Measurements from ENCODE around the gene GATAD2B.
"Not testable (repeated sequence)": the region's sequence is repeated elsewhere in the genome, so short reads cannot be mapped to it uniquely, and the experiment has no call there.

GATAD2B gene

DNA sequence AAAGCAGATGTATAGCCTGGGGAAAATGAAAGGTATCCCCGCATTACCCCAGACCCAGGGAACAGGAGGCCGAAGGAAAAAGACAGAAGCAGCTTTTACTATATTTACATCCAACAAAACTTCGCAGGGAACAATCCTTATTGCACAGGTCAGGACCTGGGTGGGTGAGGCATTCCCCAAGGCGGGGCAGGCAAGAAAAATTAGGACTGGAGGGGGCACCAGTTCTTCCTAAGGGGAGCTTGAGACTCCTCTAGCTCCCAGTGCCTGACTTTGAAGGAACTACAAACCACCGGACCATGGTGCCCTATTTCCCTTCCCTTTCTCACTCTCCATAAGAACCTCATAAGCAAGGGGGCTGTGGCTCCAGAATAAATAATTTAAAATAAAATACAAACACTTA, 6.7 kb upstream of the GATAD2B start:
- DNase-seq, result no peak

DNA sequence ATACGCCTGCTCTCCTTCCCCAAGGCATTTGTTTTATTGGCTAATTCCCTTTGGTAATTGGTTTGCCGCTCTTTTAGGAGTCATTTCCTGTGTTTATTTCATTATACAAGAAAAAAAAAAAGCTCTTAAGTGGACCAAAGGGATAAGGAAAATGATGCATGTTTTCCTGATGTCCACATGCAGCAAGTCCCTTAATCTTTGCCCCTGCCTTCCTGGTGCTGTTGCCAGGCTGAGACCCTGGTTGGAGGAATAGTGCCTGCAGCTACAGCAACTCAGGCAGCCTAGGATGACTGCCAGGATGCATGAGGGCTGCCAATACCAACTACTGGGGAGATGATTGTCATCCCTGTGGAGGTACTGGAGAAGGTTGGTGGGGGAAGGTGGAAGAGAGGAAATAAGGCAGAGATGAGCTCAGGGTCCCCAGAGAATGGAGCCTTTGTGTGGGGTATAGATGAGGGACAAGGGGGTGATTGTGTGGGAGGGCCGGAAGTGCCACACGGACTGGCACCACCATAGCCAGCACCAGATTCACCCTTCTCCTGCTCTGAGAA, 6.1 kb upstream of the GATAD2B start:
- DNase-seq, result no peak

DNA sequence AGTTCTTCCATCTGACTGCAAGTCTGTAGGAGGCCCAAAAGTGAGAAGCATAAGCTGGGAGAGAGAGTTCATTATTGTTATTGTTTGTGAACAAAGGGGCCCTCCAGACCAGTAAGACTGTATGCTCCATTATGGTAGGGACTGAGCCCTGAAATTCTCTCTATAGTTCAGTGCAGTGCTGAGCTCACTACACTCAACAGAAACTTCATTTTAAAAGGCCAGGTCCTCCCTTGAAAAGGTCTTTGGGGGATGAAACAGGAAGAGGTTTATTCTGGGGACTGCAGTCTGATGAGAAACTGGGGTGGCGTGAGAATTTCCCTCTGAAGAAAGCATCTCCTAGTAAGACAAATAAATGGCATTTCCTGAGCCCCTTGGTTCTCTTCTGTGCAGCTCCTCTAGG, 5.5 kb upstream of the GATAD2B start:
- DNase-seq, result no peak

DNA sequence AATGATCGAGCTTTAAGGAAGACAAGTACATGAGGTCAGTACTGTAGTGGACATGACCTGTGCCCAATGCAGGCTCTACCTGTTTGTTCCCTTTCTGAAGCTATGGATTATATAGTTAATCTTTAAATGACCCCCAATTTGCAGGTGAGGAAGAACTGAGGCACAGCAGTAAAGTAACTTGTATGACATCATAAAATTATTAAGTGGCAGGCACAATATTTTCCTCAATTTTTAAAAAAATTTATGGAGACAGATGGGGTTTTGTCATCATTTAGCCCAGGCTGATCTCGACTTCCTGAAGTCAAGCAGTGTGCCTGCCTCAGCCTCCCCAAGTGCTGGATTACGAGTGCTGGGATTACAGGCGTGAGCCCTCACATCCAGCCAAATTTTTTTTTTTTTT, 3.6 kb upstream of the GATAD2B start:
- DNase-seq, result no peak

DNA sequence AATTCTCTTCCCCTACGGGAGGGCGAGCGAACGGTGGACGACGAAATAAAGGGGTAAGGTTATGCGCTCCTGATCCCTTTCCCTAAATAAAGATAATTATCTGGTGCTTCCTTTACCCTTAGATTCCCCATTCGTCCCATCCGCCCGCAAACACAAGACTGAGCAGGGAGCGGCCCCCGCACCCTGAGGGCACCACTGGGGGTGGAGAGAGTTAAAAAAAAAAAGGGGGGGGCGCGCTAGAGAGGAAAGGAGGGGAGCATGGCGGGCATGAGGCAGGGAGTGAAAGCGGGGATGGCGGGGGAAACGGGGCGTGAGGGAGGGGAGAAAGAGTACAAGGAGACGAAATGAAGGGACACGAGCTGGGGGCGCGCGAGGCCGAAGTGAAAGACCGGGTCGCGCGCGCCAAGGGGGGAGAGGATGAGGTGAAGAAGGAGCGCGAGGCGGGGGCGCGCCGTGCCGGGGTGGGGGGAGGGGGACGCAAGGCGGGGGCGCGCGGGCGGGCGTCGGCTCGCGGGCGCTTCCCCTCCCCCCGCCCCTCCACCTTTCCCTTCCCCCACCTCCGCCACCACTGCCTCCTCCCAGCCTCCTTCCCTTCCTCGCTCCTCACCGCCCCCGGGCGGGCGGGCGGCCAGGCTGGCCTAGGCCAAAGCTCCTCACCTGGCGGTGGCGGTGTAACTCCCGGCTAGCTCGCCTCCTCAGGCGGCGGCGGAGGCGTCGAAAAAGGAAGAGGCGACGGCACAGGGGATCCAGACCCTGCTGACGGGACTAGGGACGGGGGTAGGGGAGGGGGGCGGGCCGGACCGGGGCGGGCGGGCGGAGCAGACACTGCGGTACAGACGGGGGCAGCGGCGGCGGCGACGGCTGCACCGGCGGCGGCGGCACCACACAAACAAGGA, 448 bp downstream of the GATAD2B start:
- DNase-seq, result no peak

DNA sequence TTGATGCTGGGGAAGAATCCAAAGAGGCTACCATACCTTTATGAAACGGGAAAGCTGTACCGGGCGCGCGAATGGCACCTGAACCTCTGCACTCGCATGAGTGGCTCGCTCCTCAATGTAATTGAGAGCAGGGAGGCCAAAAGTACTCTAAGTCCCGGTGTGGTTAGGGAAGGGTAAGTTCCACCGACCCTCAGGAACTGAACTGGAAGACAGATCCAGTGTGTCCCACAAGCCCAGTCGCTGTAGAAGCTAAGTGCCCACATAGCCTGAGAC, 1.0 kb downstream of the GATAD2B start:
- peak; percentile 3 for DNase-seq

DNA sequence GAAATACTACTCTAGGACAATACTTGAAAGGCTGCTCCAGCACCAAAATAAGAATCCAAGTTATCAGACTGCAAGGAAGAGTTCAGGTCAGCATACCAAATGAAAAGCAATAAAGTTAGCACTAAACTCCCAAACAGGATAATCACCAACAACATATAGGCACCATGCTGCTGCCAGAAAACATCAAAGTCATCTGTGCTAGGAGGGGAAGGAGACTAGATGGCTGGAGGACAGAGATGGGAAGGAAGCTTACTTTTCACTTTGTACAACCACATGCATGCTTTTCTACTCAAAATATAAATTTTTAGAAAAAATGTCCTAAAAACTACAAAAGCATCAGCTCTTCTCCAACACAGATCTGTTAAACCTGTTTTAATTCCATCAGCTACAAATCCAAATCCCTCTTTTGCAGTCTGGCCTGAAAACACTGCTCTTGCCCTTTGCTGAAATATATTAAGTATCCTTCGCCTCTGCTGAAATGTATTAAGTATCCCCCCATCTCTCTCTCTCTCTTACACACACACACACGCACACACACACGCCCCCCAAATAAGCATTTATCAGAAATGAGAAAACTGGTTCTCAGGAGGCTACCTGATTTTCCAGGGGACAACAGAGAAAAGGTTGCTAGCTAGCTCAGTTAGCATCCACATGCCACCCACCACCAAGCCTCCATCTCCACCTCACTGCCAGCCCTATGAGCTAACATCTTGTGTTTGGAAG, 1.5 kb downstream of the GATAD2B start:
- DNase-seq, result no peak

DNA sequence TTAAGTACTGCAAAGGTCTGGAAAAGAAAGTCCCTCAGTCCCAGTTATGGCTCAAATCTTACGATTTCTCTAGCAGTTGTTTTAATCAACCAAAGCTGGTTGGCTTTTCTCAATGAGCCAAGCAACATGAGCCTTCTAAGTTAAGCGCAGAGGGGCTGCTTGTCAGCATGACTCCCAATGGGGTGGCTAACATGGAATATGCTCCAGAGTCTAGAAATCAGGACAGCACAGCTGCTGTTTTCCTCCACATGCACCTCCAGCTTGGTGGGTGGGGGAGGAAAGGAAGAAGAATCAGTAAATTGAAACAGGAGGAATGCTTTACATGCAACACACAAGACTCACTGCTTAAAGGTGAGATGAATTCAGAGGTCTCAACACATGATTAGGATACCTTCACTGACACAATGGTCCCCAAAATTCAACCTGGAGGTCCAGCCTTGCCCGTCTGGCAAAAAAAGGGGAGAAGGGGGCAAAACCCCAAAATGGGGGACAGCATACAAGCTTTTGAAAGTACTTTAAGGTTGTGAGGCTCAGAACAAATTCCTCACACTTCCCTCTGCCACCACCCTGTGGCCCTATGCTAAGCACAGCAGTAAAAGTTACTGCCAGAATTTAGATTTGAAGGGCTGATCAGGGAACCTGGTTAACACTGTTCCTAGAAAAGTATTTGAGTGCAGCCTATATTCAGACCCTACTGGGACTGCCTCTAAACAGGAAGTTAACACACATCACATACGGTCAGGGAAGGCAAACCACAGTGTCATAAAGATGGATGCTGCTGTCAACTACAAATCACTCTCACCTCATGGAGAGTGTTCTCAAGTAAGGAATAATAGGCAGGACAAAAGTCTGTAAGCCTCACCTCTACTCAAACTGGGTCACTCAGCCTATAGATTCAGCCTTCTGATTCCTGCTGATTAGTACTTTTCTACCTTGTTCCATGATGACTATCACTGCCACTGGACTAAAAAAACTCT, 2.6 kb downstream of the GATAD2B start:
- peak; percentile 29 for DNase-seq

DNA sequence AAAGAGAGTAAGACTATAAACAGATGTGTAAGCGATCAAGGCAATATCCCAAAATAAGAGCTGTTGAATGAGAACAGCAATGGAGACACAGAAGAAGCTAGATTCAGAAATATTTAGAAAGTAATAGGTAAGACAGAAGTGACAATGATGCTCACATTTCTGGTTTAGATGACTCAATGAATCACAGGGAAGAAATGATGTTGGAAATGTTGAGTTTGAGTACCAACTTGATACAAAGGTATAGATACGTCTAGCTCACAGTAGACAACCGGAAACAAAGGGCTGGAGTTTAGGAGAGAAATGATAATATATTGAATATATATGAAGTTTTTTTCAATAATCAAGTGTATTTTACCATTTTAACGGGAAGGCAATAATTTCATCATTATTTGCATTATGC, 6.5 kb downstream of the GATAD2B start:
- DNase-seq, result no peak

DNA sequence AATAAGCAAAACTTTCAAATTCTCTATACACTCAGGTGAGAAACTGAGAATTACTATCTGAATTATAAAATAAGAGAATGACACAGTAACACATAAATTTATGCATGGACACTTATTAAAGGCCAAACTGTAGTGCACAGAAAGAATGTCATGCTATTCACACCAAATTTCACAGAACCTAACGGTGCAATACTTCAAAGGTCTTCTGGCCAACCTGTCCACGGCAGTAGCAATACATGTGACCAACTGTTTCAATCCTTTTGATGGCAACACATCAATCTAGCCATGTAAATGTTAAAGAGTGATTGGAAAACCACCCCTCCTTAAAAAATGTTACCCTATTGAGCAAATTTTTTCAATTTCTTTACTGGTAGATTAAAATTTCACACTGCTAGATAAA, 10.4 kb downstream of the GATAD2B start:
- DNase-seq, result no peak

DNA sequence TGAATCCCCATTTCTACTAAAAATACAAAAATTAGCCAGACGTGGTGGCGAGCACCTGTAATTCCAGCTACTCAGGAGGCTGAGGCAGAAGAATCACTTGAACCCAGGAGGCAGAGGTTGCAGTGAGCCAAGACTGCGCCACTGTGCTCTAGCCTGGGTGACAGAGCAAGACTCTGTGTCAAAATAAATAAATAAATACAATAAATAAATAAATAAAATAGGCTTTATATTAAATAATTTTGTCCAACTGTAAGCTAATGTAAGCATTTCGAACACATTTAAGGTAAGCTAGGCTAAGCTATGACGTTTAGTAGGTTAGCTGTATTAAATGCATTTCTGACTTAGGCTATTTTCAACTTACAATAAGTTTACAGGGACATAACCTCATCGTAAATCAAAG, 12.2 kb downstream of the GATAD2B start:
- not testable (repeated sequence) for DNase-seq

DNA sequence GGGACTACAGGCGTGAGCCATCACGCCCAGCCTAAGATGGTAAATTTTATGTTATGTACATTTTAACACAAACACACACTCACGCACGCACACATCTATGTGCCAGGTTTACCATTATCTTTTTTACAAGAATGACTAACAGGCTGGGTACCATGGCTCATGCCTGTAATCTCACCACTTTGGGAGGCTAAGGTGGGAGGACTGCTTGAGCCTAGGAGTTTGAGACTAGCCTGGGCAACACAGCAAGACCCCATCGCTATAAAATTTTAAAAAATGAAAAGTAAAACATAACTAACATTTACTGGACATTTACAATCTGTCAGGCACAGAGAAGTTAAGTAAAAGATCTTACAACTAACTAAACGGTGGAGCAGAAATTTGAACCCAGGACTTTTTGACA, 14.7 kb downstream of the GATAD2B start:
- DNase-seq, result no peak

DNA sequence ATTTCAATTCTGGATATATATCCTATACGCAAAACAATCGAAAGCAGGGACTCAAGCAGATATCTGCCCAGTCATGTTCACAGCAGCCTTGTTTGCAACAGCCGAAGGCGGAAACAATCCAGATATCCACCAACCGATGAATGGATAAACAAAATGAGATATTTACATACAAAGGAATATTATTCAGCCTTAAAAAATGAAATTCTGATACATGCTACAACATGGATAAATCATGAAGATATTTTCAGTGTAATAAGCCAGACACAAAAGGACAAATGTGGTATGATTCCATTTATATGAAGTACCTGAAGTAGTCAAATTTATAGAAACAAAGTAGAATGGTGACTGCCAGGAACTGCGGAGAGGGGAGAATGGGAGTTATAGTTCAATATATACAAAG, 15.6 kb downstream of the GATAD2B start:
- no peak for DNase-seq

DNA sequence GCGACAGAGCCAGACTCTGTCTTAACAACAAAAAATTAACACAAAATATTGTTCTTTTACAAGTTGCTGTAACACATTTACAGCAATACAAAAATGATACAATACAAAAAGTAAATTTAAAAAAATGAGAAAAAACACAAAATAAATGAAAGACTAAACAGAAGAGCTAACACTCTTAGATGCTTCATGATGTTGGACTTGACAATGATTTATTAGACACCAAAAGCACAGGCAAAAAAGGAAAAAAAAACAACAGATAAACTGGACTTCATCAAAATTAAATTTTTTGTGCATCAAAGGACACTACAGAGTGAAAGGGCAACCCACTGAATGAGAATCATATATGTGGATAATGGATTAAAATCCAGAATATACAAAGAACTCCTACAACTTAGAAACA, 16.4 kb downstream of the GATAD2B start:
- no peak for DNase-seq

DNA sequence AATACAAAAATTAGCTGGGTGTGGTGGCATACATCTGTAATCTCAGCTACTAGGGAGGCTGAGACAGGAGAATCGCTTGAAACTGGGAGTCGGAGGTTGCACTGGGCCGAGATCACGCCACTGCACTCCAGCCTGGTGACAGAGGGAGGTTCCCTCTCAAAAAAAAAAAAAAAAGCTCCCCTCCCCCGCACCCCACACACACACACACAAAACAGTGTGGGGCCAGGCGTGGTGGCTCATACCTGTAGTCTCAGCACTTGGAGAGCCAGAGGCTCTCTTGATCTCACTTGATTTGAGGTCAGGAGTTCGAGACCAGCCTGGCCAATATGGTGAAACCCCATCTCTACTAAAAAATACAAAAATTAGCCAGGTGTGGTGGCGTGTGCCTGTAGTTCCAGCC, 16.9 kb downstream of the GATAD2B start:
- DNase-seq, result not testable (repeated sequence)

DNA sequence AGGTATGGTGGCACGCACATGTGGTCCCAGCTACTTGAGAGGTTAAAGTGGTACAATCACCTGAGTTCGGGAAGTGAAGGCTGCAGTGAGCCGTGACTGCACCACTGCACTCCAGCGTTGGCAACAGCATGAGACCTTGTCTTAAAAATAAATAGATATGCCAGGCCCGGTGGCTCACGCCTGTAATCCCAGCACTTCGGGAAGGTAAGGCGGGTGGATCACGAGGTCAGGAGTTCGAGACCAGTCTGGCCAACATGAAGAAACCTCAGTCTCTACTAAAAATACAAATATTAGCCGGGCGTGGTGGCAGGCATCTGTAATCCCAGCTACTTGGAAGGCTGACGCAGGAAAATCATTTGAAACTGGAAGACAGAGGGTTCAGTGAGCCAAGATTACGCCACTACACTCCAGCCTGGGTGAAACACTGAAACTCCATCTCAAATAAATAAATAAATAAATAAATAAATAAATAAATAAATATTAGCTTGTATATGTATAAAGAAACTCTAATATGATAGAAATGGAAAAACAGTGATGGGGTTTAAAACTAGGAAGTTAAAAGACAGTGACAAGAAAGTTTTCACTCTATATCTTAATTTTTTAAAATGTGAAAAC, 18.8 kb downstream of the GATAD2B start:
- no peak for DNase-seq

DNA sequence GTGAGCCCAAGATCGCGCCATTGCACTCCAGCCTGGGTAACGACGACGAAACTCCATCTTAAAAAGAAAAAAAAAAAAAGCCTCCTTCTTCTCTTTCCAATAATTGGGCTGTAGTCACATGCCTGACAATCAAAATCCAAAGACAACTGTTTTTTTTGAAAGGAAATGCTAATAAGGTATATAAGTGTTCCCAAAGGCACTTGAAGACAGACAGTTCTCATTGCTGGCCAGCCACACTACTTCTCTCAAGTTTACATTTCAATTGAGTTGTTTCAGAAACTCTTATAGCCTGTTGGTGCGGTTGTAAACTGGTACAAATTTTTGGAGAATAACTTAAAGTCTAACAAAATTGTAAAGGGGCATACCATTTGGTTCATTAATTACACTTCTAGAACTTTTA, 23.3 kb downstream of the GATAD2B start:
- no peak for DNase-seq

DNA sequence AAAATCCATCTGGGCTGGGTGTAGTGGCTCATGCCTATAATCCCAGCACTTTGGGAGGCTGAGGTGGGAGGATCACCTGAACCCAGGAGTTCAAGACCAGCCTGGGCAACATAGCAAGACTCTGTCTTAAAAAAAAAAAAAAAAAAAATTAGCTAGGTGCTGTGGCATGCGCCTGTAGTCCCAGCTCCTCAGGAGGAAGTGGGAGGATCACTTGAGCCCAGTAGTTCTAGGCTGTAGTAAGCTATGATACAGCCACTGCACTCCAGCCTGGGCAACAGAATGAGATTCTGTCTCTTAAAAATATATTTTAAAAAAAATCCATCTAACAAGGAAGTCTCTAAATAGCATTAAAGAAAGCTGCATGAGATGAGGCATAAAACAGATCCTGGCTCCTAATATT, 26.9 kb downstream of the GATAD2B start:
- DNase-seq, result not testable (repeated sequence)

DNA sequence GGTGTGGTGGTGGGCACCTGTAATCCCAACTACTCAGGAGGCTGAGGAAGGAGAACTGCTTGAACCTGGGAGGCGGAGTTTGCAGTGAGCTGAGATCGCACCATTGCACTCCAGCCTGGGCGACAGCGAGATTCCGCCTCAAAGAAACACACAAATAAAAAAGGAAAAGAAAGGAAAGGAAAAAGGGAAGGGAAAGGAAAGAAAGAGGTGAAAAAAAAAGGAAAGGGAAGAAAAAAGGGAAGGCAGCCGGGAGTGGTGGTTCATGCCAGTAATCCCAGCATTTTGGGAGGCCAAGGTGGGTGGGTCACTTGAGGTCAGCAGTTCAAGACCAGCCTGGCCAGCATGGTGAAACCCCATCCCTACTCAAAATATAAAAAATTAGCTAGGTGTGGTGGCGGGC, 31.7 kb downstream of the GATAD2B start:
- not testable (repeated sequence) for DNase-seq

DNA sequence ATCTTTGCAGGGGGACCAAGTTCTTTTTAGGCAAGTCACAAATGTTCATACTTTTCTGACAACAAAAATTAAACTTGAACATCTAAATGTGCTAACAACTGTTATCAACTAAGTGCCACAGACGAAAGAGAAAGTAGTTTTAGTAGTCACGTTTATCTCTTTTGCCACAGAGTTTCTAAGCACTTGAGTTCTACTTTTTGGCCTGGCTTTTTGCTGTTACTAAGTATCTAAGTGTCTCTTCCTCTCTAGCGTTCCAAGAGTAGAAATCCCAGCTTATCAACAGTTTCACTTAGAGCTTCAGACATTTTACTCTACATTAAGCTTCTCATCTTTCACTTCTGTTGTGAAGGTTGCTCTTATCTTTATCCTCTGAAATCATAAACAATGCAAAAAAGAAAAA, 34.2 kb downstream of the GATAD2B start:
- no peak for DNase-seq

DNA sequence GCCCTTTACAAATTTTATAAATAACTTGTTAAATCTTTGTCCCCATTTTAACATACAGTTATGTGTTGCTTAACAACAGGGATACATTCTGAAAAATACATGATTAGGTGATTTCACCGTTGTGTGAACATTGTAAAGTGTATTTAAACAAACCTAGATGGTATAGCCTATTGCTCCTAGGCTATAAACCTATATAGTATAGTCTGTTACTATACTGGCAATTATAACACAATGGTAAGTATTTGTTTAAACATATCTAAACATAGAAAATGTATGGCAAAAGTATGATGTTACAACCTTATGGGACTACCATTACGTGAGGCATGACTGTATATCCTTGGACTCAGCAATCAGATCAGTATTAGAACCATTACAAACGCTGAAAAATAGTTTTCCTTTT, 36.6 kb downstream of the GATAD2B start:
- DNase-seq, result no peak

DNA sequence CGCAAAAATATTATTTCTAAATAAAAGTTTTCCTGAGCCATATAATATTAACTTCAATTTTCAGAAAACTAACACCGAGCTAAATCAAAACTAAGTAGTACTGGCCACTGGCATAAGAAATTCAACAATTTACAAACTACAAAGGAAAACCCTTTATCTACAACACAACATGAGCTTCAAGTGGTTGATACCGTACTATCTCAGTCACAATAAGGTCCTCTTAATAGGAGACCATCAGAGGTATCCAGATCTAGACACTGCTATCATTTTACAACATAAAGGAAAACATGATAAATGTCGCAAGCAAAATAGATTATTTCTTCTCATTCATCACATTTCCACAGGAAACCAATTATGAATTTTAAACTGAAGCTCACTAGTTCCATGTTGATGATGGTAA, 39.5 kb downstream of the GATAD2B start:
- no peak for DNase-seq
